HG03097 (cell line): ENCODE results near the gene SMIM8.

ENCODE experiments used
- ATAC-seq: cut with Tn5 transposase; IDR thresholded peaks from one replicate; pipeline ENCODE4 v1.9.1; 2021; ENCODE audit not compliant: unreplicated experiment, low FRiP score

Gene SMIM8

GRCh38 chr6:87382861-87383260 lies 60.5 kb downstream of the SMIM8 start:
- no peak for ATAC-seq

DNA sequence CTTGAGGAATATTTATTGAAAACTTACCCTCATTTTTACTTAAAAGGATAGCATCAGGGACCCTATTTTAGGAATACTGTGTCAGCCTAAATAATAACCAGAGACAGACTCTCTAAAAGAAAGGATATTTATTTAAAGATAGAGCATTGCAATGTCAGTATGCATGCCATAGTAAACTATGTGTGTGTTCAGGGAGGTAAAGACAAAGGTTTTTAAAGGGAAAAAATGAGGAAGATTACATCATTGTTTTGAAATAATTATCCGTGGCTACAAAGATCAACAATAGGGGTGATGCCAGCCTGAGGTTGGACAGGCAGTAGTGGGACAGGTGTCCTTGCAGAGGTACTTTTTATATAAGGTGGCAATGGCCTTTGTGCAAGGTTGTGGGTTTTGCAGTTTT lies 61.6 kb downstream of the SMIM8 start:
- no peak for ATAC-seq

- no peak for ATAC-seq
These were observed 62.1 kb downstream of the SMIM8 start for GRCh38 chr6:87384449-87384848.

DNA sequence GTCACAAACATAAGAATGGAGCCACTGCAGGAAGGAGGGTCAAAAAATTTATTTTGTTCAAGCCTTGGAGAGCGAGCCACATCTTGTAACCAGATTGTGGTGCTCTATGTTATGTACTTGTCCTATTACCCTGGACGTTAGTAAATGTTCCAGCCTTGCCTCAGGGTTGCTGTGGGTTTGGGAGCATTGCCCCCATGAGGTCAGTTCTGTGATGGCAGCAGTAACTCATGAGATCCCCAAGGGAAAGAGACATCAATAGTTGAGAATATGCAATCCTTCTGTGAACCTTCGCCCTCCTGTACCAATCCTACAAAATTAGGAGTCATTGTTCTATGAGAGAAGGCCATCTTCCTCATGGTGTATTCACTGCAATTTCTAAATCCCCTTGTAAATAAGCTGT lies 68.9 kb downstream of the SMIM8 start:
- ATAC-seq: no peak
